H1 (cell line): ENCODE results near the gene NAIF1. TPM values are rescaled to one million over a fixed set of nuclear protein-coding genes. Genes with fewer than 3 reads are reported as not detected.
"Not testable (repeated sequence)": the region's sequence is repeated elsewhere in the genome, so short reads cannot be mapped to it uniquely, and the experiment has no call there.

ENCODE experiments used
- CTCF ChIA-PET: fragments of 300-600 bp; sonication (Branson Sonifier 250); formaldehyde crosslinking; loops from one replicate; lab custom pipeline; 2021; ENCODE audit not compliant: partially characterized antibody; lab: Charles Lee
- POLR2A ChIA-PET: fragments of 300-600 bp; sonication (Branson Sonifier 250); formaldehyde crosslinking; loops from one replicate; lab custom pipeline; 2021; ENCODE audit warnings: inconsistent platforms; ENCODE audit not compliant: partially characterized antibody; lab: Charles Lee
- DNase-seq, 2 experiments: peaks; one replicate each; pipeline versions ENCODE4 v3.0.0 to v3.0.0-alpha.2; 2010 to 2022; ENCODE audit warnings: low spot score in 2 of 2, low read depth in 1 of 2, mixed read lengths in 1 of 2
- FAIRE-seq: peaks from 2 replicates; lab custom pipeline; 2011; peaks lifted over from hg19 to GRCh38; lab: Jason Lieb, UNC
- H2AFZ ChIP-seq: 2 replicates; pipeline ENCODE4 v1.8.1; 2012; ENCODE audit warnings: low read length, inconsistent platforms
- H2AK5ac ChIP-seq: 2 replicates; pipeline ENCODE4 v1.6.1; 2013; ENCODE audit warnings: low read depth, low read length
- H2BK120ac ChIP-seq: replicated peaks from 2 replicates; pipeline ENCODE3; 2013; ENCODE audit warnings: low read depth, low read length, inconsistent platforms
- H2BK12ac ChIP-seq: 2 replicates; pipeline ENCODE4 v1.6.1; 2013; ENCODE audit warnings: low read depth, low read length
- H2BK15ac ChIP-seq: 2 replicates; pipeline ENCODE4 v1.6.1; 2013; ENCODE audit warnings: low read length
- H2BK20ac ChIP-seq: 2 replicates; pipeline ENCODE4 v1.6.1; 2013; ENCODE audit warnings: low read length
- H2BK5ac ChIP-seq: 2 replicates; pipeline ENCODE4 v1.6.1; 2013; ENCODE audit warnings: low read depth, low read length
- H3K14ac ChIP-seq: 2 replicates; pipeline ENCODE4 v1.6.1; 2013; ENCODE audit warnings: inconsistent platforms; ENCODE audit not compliant: insufficient read length
- H3K18ac ChIP-seq: 2 replicates; pipeline ENCODE4 v1.6.1; 2013; ENCODE audit warnings: low read length; ENCODE audit errors: extremely low read depth
- H3K23ac ChIP-seq: 2 replicates; pipeline ENCODE4 v1.6.1; 2013; ENCODE audit warnings: inconsistent platforms; ENCODE audit not compliant: insufficient read length
- H3K23me2 ChIP-seq: 2 replicates; pipeline ENCODE4 v1.6.1; 2013; ENCODE audit warnings: low read depth, low read length
- H3K27ac ChIP-seq: 2 replicates; pipeline ENCODE4 v1.6.1; 2011; ENCODE audit warnings: low read depth, low read length, inconsistent platforms
- H3K27me3 ChIP-seq, 4 experiments: replicated peaks in 1 of 4; 1 replicate in 1 of 4; 2 replicates in 3 of 4; pipeline versions ENCODE4 v1.6.1 to v1.8.1; 2011 to 2013; ENCODE audit warnings: low read length in 3 of 4, mild to moderate bottlenecking in 3 of 4, inconsistent platforms in 2 of 4, mixed read lengths in 2 of 4, moderate library complexity in 1 of 4; ENCODE audit not compliant: control insufficient read depth in 3 of 4, insufficient read depth in 3 of 4; ENCODE audit errors: extremely low read depth in 1 of 4
- H3K36me3 ChIP-seq, 4 experiments: 2 replicates each; pipeline versions ENCODE4 v1.6.1 to v1.8.1; 2011 to 2013; ENCODE audit warnings: mild to moderate bottlenecking in 4 of 4, low read length in 3 of 4, moderate library complexity in 2 of 4, control low read depth in 1 of 4, inconsistent platforms in 1 of 4; ENCODE audit not compliant: insufficient read depth in 4 of 4, control insufficient read depth in 2 of 4
- H3K4ac ChIP-seq: replicated peaks from 2 replicates; pipeline ENCODE3; 2013; ENCODE audit warnings: low read length, low read depth, mixed read lengths, inconsistent platforms; ENCODE audit not compliant: insufficient read length
- H3K4me1 ChIP-seq, 4 experiments: replicated peaks in 1 of 4; 1 replicate in 1 of 4; 2 replicates in 3 of 4; pipeline versions ENCODE4 v1.6.1 to v1.8.1; 2011 to 2013; ENCODE audit warnings: low read length in 3 of 4, inconsistent platforms in 2 of 4, mixed read lengths in 1 of 4; ENCODE audit not compliant: insufficient read depth in 4 of 4, control insufficient read depth in 3 of 4
- H3K4me2 ChIP-seq, 2 experiments: 2 replicates each; pipeline versions ENCODE4 v1.6.1 to v1.8.1; 2011 to 2013; ENCODE audit warnings: low read depth in 2 of 2, low read length in 2 of 2, control low read depth in 1 of 2, inconsistent platforms in 1 of 2, mild to moderate bottlenecking in 1 of 2; ENCODE audit not compliant: insufficient read depth in 1 of 2
- H3K4me3 ChIP-seq, 4 experiments: fragments of 200-600, 300-600 bp in 1 of 4; sonication (generic), shearing (Covaris generic), sonication (Bioruptor Twin) in 1 of 4; 2 replicates each; pipeline versions ENCODE4 v1.5.1 to v1.8.1; 2011 to 2016; ENCODE audit warnings: low read length in 4 of 4, low read depth in 3 of 4, control low read depth in 2 of 4, inconsistent platforms in 2 of 4, mild to moderate bottlenecking in 2 of 4, mixed read lengths in 1 of 4, moderate library complexity in 1 of 4; ENCODE audit not compliant: insufficient read depth in 2 of 4; ENCODE audit errors: extremely low read depth in 1 of 4
- H3K56ac ChIP-seq: replicated peaks from 2 replicates; pipeline ENCODE3; 2013; ENCODE audit warnings: low read depth, mild to moderate bottlenecking, mixed read lengths, low read length, inconsistent platforms; ENCODE audit not compliant: insufficient read length
- H3K79me1 ChIP-seq: 2 replicates; pipeline ENCODE4 v1.6.1; 2013; ENCODE audit warnings: low read depth, low read length, control low read depth
- H3K79me2 ChIP-seq, 2 experiments: 2 replicates each; pipeline versions ENCODE4 v1.6.1 to v1.8.1; 2012 to 2013; ENCODE audit warnings: low read length in 2 of 2, mild to moderate bottlenecking in 2 of 2, inconsistent platforms in 1 of 2; ENCODE audit not compliant: insufficient read depth in 2 of 2, control insufficient read depth in 1 of 2
- H3K9ac ChIP-seq, 4 experiments: replicated peaks in 1 of 4; 1 replicate in 1 of 4; 2 replicates in 3 of 4; pipeline versions ENCODE4 v1.6.1 to v1.8.1; 2011 to 2013; ENCODE audit warnings: low read depth in 3 of 4, low read length in 3 of 4, control low read depth in 2 of 4, mild to moderate bottlenecking in 2 of 4, moderate library complexity in 2 of 4, inconsistent platforms in 1 of 4; ENCODE audit errors: extremely low read depth in 1 of 4
- H3K9me3 ChIP-seq, 2 experiments: 2 replicates each; pipeline versions ENCODE4 v1.6.1 to v1.8.1; 2012 to 2013; ENCODE audit warnings: mild to moderate bottlenecking in 2 of 2, moderate library complexity in 2 of 2, control low read depth in 1 of 2, inconsistent platforms in 1 of 2, low read depth in 1 of 2, low read length in 1 of 2, mixed read lengths in 1 of 2; ENCODE audit not compliant: insufficient read depth in 2 of 2
- H4K20me1 ChIP-seq, 2 experiments: replicated peaks in 1 of 2; 2 replicates each; pipeline versions ENCODE3 to v1.8.1; 2011 to 2013; ENCODE audit warnings: inconsistent platforms in 2 of 2, low read length in 2 of 2, mild to moderate bottlenecking in 1 of 2; ENCODE audit not compliant: insufficient read depth in 2 of 2, control insufficient read depth in 1 of 2
- H4K5ac ChIP-seq: 2 replicates; pipeline ENCODE4 v1.6.1; 2013; ENCODE audit warnings: low read length, low read depth, mixed read lengths, inconsistent platforms; ENCODE audit not compliant: insufficient read length
- H4K8ac ChIP-seq: 2 replicates; pipeline ENCODE4 v1.8.0; 2013; ENCODE audit warnings: mild to moderate bottlenecking, moderate library complexity, low read length, inconsistent platforms; ENCODE audit not compliant: insufficient read depth; ENCODE audit errors: extremely low read depth
- H4K91ac ChIP-seq: replicated peaks from 2 replicates; pipeline ENCODE3; 2013; ENCODE audit warnings: low read length, mixed read lengths, inconsistent platforms; ENCODE audit not compliant: insufficient read length
- BRCA1 ChIP-seq: IDR thresholded peaks from 2 replicates; pipeline ENCODE4 v1.6.1; 2012; ENCODE audit warnings: low read depth, low read length, improper control_type of control experiment
- KDM1A ChIP-seq: fragments of 200-600, 300-600 bp; sonication (generic); IDR thresholded peaks from 2 replicates; pipeline ENCODE4 v1.7.1; 2016; ENCODE audit warnings: mild to moderate bottlenecking, low read length, borderline replicate concordance
- RAD21 ChIP-seq, 2 experiments: IDR thresholded peaks in 1 of 2; conservative IDR thresholded peaks in 1 of 2; 2 replicates each; pipeline ENCODE4 v1.6.1; 2011; ENCODE audit warnings: low read depth in 2 of 2, low read length in 2 of 2, improper control_type of control experiment in 1 of 2, inconsistent platforms in 1 of 2, mild to moderate bottlenecking in 1 of 2, moderate library complexity in 1 of 2
- YY1 ChIP-seq: IDR thresholded peaks from 2 replicates; pipeline ENCODE4 v1.6.1; 2011; ENCODE audit warnings: low read depth, mild to moderate bottlenecking, low read length
- WGBS, 2 experiments: shearing (Covaris generic) in 1 of 2; methylation state at CpG; one replicate each; pipeline versions ENCODE4 v1.1.6 to v1.1.7; 2013 to 2015; ENCODE audit warnings: low lambda C conversion rate in 2 of 2, mixed read lengths in 2 of 2, inconsistent platforms in 1 of 2, low coverage in 1 of 2, missing lambda C conversion rate in 1 of 2; ENCODE audit not compliant: insufficient replicate concordance in 2 of 2, insufficient coverage in 1 of 2, insufficient read length in 1 of 2; ENCODE audit errors: extremely low coverage in 1 of 2, missing lambda C conversion rate in 1 of 2; 5-methylcytosine and 5-hydroxymethylcytosine counted together
- polyA plus RNA-seq, 7 experiments: library from polyadenylated mRNA; depleted of rRNA in 3 of 7; stranded (reverse) in 5 of 7; unstranded in 2 of 7; fragments of >200 nt in 5 of 7; fragments of 200-250 nt in 2 of 7; gene quantifications; 1 replicate in 5 of 7; 2 replicates in 1 of 7; 4 replicates in 1 of 7; pipeline versions ENCODE4 v1.2.1 to v1.2.3, GENCODE V29; 2011 to 2013; ENCODE audit warnings: missing spikeins in 2 of 7, mixed read lengths in 2 of 7
- total RNA-seq: library from RNA; stranded (reverse); fragmentation: NEBNext Ultra II Directional; extraction: Animal tissue kit (Norgen Biotek cat#: 25700); gene quantifications from 2 replicates; pipeline ENCODE4 v1.2.1, GENCODE V29; 2021

The NAIF1 gene
- total and polyA plus RNA-seq, 2 of the 8 experiments (the other 6 are each of a cell fraction or from before 2014, with no cell fraction given) = 8.7 to 9.0 TPM

GRCh38 chr9:128113526-128114325, 46.6 kb upstream of the NAIF1 start (continued):
- no peak for TF ChIP-seq KDM1A
- no peak for TF ChIP-seq RAD21 (IDR thresholded peaks at IDR 0.05 in 1 of 2, conservative IDR thresholded peaks at IDR 0.05 in 1 of 2; ENCODE audit: low read depth in 2 of 2, low read length in 2 of 2)
- TF ChIP-seq BRCA1 = no peak
- no peak for TF ChIP-seq YY1

DNA sequence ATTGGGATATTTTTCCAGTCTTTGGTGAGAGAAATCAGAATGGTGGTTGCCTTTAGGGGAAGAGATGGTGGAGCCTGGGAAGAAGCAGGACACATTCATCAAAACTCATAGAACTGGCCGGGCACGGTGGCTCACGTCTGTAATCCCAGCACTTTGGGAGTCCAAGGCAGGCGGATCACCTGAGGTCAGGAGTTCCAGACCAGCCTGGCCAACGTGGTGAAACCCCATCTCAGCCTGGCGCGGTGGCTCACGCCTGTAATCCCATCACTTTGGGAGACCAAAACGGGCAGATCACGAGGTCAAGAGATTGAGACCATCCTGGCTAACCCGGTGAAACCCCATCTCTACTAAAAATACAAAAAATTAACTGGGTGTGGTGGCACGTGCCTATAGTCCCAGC, 44.6 kb upstream of the NAIF1 start:
- H2BK5ac ChIP-seq, H3K4me3 ChIP-seq, H2BK120ac ChIP-seq, H3K9ac ChIP-seq, H2AFZ ChIP-seq, H2AK5ac ChIP-seq, DNase-seq, FAIRE-seq, H2BK12ac ChIP-seq, H4K8ac ChIP-seq, H3K23me2 ChIP-seq, H3K4ac ChIP-seq, H3K79me2 ChIP-seq, H3K79me1 ChIP-seq, H3K23ac ChIP-seq, H3K14ac ChIP-seq, H3K4me1 ChIP-seq, H3K18ac ChIP-seq, H3K4me2 ChIP-seq, H3K56ac ChIP-seq, H4K20me1 ChIP-seq, H2BK15ac ChIP-seq, H3K27me3 ChIP-seq, H4K91ac ChIP-seq, H3K9me3 ChIP-seq, H3K27ac ChIP-seq, H4K5ac ChIP-seq, H2BK20ac ChIP-seq: not testable (repeated sequence)
- WGBS, 2 experiments = 90% methylated on average over 12 of the region's 12 CpGs; no CpG with 5 or more reads in 1 of the 2 experiments
- ChIA-PET CTCF (interaction anchor here (1.0 to 9.1 kb wide), 3 partner anchors 11 to 169 kb away, joined by 5 to 114 read pairs (median 7); no protein-coding TSS in a partner anchor), POLR2A (interaction anchor here (1.5 to 5.7 kb wide), 2 partner anchors 12 to 131 kb away, joined by 4 to 47 read pairs; partner anchors contain the start of gene EEIG1)
- H3K36me3 ChIP-seq = peaks cover 3 to 16% (median 14%) of the 10 kb centered on the region in 4 experiments
